ENCODE data around the gene SLC26A1. TPM values are rescaled to one million over a fixed set of nuclear protein-coding genes. Genes with fewer than 3 reads are reported as not detected.

SLC26A1 gene
- total RNA-seq, 1 experiment from 2014 or later, result 0.22 TPM

GRCh38 chr4:982291-982690, 10.9 kb downstream of the SLC26A1 start:
- ChIA-PET POLR2A (no interaction called here), CTCF (no interaction called here), RAD21 (ENCODE audit: low non-redundant PET in 1 of 2, low total read pairs in 2 of 2, uncharacterized antibody in 2 of 2, unreplicated experiment in 2 of 2) (no interaction called here)
- DNase-seq (ENCODE audit: low read depth, low spot score), result no peak
- no TSS peak for BruUV-seq (replicated peaks)
- Histone ChIP-seq H2AFZ (ENCODE audit: low read depth, low read length, poor library complexity, severe bottlenecking) (no peak overlapping the region), H3K27me3 (ENCODE audit: insufficient read depth, low read length) (no peaks in the 10 kb centered on the region), H3K9me2 (ENCODE audit: insufficient read depth) (no peaks in the 10 kb centered on the region), H3K4me1 (ENCODE audit: control insufficient read depth in 1 of 2, insufficient read depth in 2 of 2, low read length in 2 of 2) (peaks cover 10 to 30% of the 10 kb centered on the region in 2 experiments), H3K4me3 (replicated peaks in 1 of 2; ENCODE audit: low read depth in 1 of 2, low read length in 2 of 2) (no peak overlapping the region), H3K4me2 (ENCODE audit: low read length) (no peak overlapping the region), H3K27ac (ENCODE audit: low read depth, low read length) (no peak overlapping the region), H3K36me3 (ENCODE audit: control insufficient read depth in 1 of 2, insufficient read depth in 2 of 2, low read length in 2 of 2) (no peaks in the 10 kb centered on the region), H4K20me1 (ENCODE audit: insufficient read depth) (no peaks in the 10 kb centered on the region), H3K9ac (ENCODE audit: low read length) (no peak overlapping the region), H3K79me2 (ENCODE audit: insufficient read depth, low read length) (no peaks in the 10 kb centered on the region), H3K9me3 (ENCODE audit: control insufficient read depth in 1 of 2, insufficient read depth in 1 of 2, low read depth in 1 of 2, low read length in 2 of 2) (no peaks in the 10 kb centered on the region)
- TF ChIP-seq CTCF (IDR thresholded peaks at IDR 0.05 in 2 of 3, conservative IDR thresholded peaks at IDR 0.05 in 1 of 3; ENCODE audit: borderline replicate concordance in 1 of 3, insufficient read depth in 1 of 3, low read depth in 2 of 3, low read length in 2 of 3), result no peak
- no peak for TF ChIP-seq TCF7L2 (IDR thresholded peaks at IDR 0.05; ENCODE audit: borderline replicate concordance, extremely low read depth, insufficient read depth, insufficient read length)
- TF ChIP-seq JUND (IDR thresholded peaks at IDR 0.05), result no peak
- TF ChIP-seq POLR2A (IDR thresholded peaks at IDR 0.05; ENCODE audit: borderline replicate concordance, extremely low read depth, insufficient read depth, insufficient read length), result no peak
- no peak for TF ChIP-seq EZH2phosphoT487 (IDR thresholded peaks at IDR 0.05; ENCODE audit: borderline replicate concordance)
- ATAC-seq, result no peak
- intact Hi-C loops (cut with micrococcal nuclease), result loop anchor here (10.0 kb wide), 2 partner anchors 217 to 377 kb away; no protein-coding TSS in a partner anchor

- BruUV-seq (replicated peaks), result no TSS peak
- Histone ChIP-seq H3K9ac (ENCODE audit: low read length) (no peak overlapping the region), H4K20me1 (ENCODE audit: insufficient read depth) (no peaks in the 10 kb centered on the region), H3K4me3 (replicated peaks in 1 of 2; ENCODE audit: low read depth in 1 of 2, low read length in 2 of 2) (no peak overlapping the region), H2AFZ (ENCODE audit: low read depth, low read length, poor library complexity, severe bottlenecking) (no peak overlapping the region), H3K36me3 (ENCODE audit: control insufficient read depth in 1 of 2, insufficient read depth in 2 of 2, low read length in 2 of 2) (no peaks in the 10 kb centered on the region), H3K27me3 (ENCODE audit: insufficient read depth, low read length) (no peaks in the 10 kb centered on the region), H3K4me2 (ENCODE audit: low read length) (no peak overlapping the region), H3K9me2 (ENCODE audit: insufficient read depth) (no peaks in the 10 kb centered on the region), H3K4me1 (ENCODE audit: control insufficient read depth in 1 of 2, insufficient read depth in 2 of 2, low read length in 2 of 2) (peaks cover 0 to 5% of the 10 kb centered on the region in 2 experiments; a peak in 2 of 4 replicates), H3K9me3 (ENCODE audit: control insufficient read depth in 1 of 2, insufficient read depth in 1 of 2, low read depth in 1 of 2, low read length in 2 of 2) (no peaks in the 10 kb centered on the region), H3K79me2 (ENCODE audit: insufficient read depth, low read length) (no peaks in the 10 kb centered on the region), H3K27ac (ENCODE audit: low read depth, low read length) (no peak overlapping the region)
- intact Hi-C loops (cut with micrococcal nuclease), result no loop called here
- ChIA-PET CTCF (no interaction called here), RAD21 (ENCODE audit: low non-redundant PET in 1 of 2, low total read pairs in 2 of 2, uncharacterized antibody in 2 of 2, unreplicated experiment in 2 of 2) (no interaction called here), POLR2A (no interaction called here)
- DNase-seq (ENCODE audit: low read depth, low spot score) (no peak), ATAC-seq (no peak)
- TF ChIP-seq EZH2phosphoT487 (IDR thresholded peaks at IDR 0.05; ENCODE audit: borderline replicate concordance), result no peak
- TF ChIP-seq SRF (IDR thresholded peaks at IDR 0.05; ENCODE audit: low read depth), result no peak
- TF ChIP-seq POLR2A (IDR thresholded peaks at IDR 0.05; ENCODE audit: borderline replicate concordance, extremely low read depth, insufficient read depth, insufficient read length), result no peak
- TF ChIP-seq FOSL1 (IDR thresholded peaks at IDR 0.05; ENCODE audit: low read depth), result no peak
- TF ChIP-seq EZH2 (IDR thresholded peaks at IDR 0.05), result no peak
- no peak for TF ChIP-seq CEBPB (IDR thresholded peaks at IDR 0.05; ENCODE audit: low read depth)
- no peak for TF ChIP-seq ZBTB33 (IDR thresholded peaks at IDR 0.05; ENCODE audit: extremely low read depth, insufficient replicate concordance, low read length)
- TF ChIP-seq SIN3A (IDR thresholded peaks at IDR 0.05; ENCODE audit: low read depth), result no peak
- TF ChIP-seq ELF1 (IDR thresholded peaks at IDR 0.05; ENCODE audit: borderline replicate concordance, low read depth), result no peak
- no peak for TF ChIP-seq ZNF274 (IDR thresholded peaks at IDR 0.05; ENCODE audit: low read depth, low read length)
- no peak for TF ChIP-seq CBX3 (IDR thresholded peaks at IDR 0.05; ENCODE audit: low read depth)
- no peak for TF ChIP-seq JUND (IDR thresholded peaks at IDR 0.05)
- no peak for TF ChIP-seq YY1 (IDR thresholded peaks at IDR 0.05; ENCODE audit: extremely low read depth, insufficient replicate concordance, low read depth, low read length)
- TF ChIP-seq TCF7L2 (IDR thresholded peaks at IDR 0.05; ENCODE audit: borderline replicate concordance, extremely low read depth, insufficient read depth, insufficient read length), result no peak
- no peak for TF ChIP-seq EGR1 (IDR thresholded peaks at IDR 0.05; ENCODE audit: low read depth)
- TF ChIP-seq RAD21 (IDR thresholded peaks at IDR 0.05; ENCODE audit: low read depth), result no peak
Measured at GRCh38 chr4:978957-979701, 14.1 kb downstream of the SLC26A1 start.
